ENCODE results near the gene MRPL36. TPM values are rescaled to one million over a fixed set of nuclear protein-coding genes. Genes with fewer than 3 reads are reported as not detected.

Gene MRPL36
- total RNA-seq, 6 donors from 2014 or later = 10.5 to 30.4 (median 21.5) TPM

GRCh38 chr5:1760231-1760630 lies 39.4 kb downstream of the MRPL36 start:
- Histone ChIP-seq H3K36me3 (no peaks in the 10 kb centered on the region), H3K27ac (no peak overlapping the region), H3K27me3 (no peaks in the 10 kb centered on the region), H3K9me3 (peaks cover 0 to 4% (median 0%) of the 10 kb centered on the region in 4 donors), H3K4me3 (no peak overlapping the region), H3K4me1 (no peaks in the 10 kb centered on the region)
- WGBS, 2 donors = 84 to 85% methylated on average over 4 of the region's 4 CpGs
- no peak for ATAC-seq (ENCODE audit: low FRiP score in 2 of 2)
- no peak for DNase-seq
- no peak for TF ChIP-seq CTCF (IDR thresholded peaks at IDR 0.05)
- no peak for TF ChIP-seq EP300 (IDR thresholded peaks at IDR 0.05)
- no peak for TF ChIP-seq POLR2AphosphoS5 (IDR thresholded peaks at IDR 0.05)
- no peak for TF ChIP-seq POLR2A (IDR thresholded peaks at IDR 0.05)

- Histone ChIP-seq H3K4me3 (no peak overlapping the region), H3K27me3 (no peaks in the 10 kb centered on the region), H3K9me3 (peaks cover 0 to 4% (median 0%) of the 10 kb centered on the region in 4 donors), H3K4me1 (no peaks in the 10 kb centered on the region), H3K36me3 (no peaks in the 10 kb centered on the region), H3K27ac (no peak overlapping the region)
- 78 to 79% methylated on average over 12 to 13 of the region's 13 CpGs for WGBS, 2 donors
- peak in 1 of 2 donors; percentile 11 for DNase-seq
- no peak for TF ChIP-seq CTCF (IDR thresholded peaks at IDR 0.05)
- TF ChIP-seq POLR2AphosphoS5 (IDR thresholded peaks at IDR 0.05) = no peak
- no peak for TF ChIP-seq POLR2A (IDR thresholded peaks at IDR 0.05)
- no peak for TF ChIP-seq EP300 (IDR thresholded peaks at IDR 0.05)
- no peak for ATAC-seq (ENCODE audit: low FRiP score in 2 of 2)
Measured at GRCh38 chr5:1759378-1759970, 40.2 kb downstream of the MRPL36 start.

GRCh38 chr5:1758574-1758973 lies 41.1 kb downstream of the MRPL36 start:
- TF ChIP-seq POLR2A (IDR thresholded peaks at IDR 0.05) (no peak), POLR2AphosphoS5 (IDR thresholded peaks at IDR 0.05) (no peak), CTCF (IDR thresholded peaks at IDR 0.05) (no peak), EP300 (IDR thresholded peaks at IDR 0.05) (no peak)
- Histone ChIP-seq H3K27me3 (no peaks in the 10 kb centered on the region), H3K4me3 (no peak overlapping the region), H3K4me1 (no peaks in the 10 kb centered on the region), H3K27ac (no peak overlapping the region), H3K9me3 (peaks cover 0 to 4% (median 0%) of the 10 kb centered on the region in 4 donors), H3K36me3 (no peaks in the 10 kb centered on the region)
- 70 to 94% methylated on average over 3 of the region's 3 CpGs for WGBS, 2 donors
- no peak for ATAC-seq (ENCODE audit: low FRiP score in 2 of 2)
- DNase-seq = no peak

- Histone ChIP-seq H3K9me3 (peaks cover 0 to 4% (median 0%) of the 10 kb centered on the region in 4 donors), H3K27me3 (no peaks in the 10 kb centered on the region), H3K4me1 (no peaks in the 10 kb centered on the region), H3K4me3 (no peak overlapping the region), H3K27ac (no peak overlapping the region), H3K36me3 (no peaks in the 10 kb centered on the region)
- WGBS, 2 donors = 85 to 94% methylated on average over 9 to 10 of the region's 10 CpGs
- TF ChIP-seq POLR2AphosphoS5 (IDR thresholded peaks at IDR 0.05) (no peak), EP300 (IDR thresholded peaks at IDR 0.05) (no peak), CTCF (IDR thresholded peaks at IDR 0.05) (no peak), POLR2A (IDR thresholded peaks at IDR 0.05) (no peak)
- no peak for ATAC-seq (ENCODE audit: low FRiP score in 2 of 2)
- DNase-seq = peak in 1 of 2 donors; percentile 11
Measured at GRCh38 chr5:1757511-1757910, 42.1 kb downstream of the MRPL36 start.

GRCh38 chr5:1756481-1756880 lies 43.2 kb downstream of the MRPL36 start:
- DNase-seq (no peak), ATAC-seq (ENCODE audit: low FRiP score in 2 of 2) (no peak)
- H3K27me3 ChIP-seq = no peaks in the 10 kb centered on the region

More at GRCh38 chr5:1756481-1756880, 43.2 kb downstream of the MRPL36 start:
- Histone ChIP-seq H3K36me3 (no peaks in the 10 kb centered on the region), H3K27ac (no peak overlapping the region), H3K4me3 (no peak overlapping the region), H3K4me1 (no peaks in the 10 kb centered on the region), H3K9me3 (peaks cover 0 to 4% (median 0%) of the 10 kb centered on the region in 4 donors)
- TF ChIP-seq EP300 (IDR thresholded peaks at IDR 0.05) (no peak), POLR2A (IDR thresholded peaks at IDR 0.05) (no peak), CTCF (IDR thresholded peaks at IDR 0.05) (no peak), POLR2AphosphoS5 (IDR thresholded peaks at IDR 0.05) (no peak)
- 67 to 69% methylated on average over 11 of the region's 11 CpGs for WGBS, 2 donors
